Measurements from ENCODE around the gene CYP27A1.

The CYP27A1 gene

DNA sequence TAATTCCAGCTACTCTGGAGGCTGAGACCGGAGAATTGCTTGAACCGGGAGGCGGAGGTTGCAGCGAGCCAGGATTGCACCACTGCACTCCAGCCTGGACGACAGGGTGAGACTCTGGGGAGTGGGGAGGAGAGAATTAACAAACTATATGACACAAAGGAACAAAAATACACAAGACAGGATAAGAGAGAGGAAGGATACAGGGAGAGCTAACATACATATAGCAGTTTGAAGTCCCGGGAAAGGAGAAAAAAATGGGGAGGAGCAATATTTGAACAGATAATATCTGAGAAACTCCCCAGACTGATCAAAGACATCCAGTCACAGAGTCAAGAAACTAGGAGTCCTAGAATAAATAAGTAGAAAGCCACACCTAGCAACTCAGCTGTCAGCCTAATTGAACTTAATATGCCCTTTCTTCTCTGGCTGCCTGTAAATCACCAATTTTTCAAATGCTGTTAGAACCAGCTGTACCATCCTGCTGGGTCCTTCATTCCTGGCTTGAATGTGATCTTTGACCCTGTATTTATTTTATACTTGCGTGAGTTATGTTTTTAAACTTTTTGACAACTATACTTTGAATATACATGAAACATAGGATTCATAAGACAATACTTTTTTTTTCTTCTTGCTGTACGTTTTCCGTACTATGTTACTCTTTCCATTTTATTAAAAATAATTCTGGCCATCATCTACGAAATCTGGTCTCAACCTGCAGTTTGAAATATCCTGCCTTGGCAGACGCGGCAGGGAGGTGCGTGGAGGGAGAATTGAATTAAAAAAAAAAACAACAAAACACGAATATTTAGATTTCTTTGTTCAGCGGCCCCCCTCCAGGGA lies 876 bp upstream of the CYP27A1 start:
- Histone ChIP-seq H3K9me2 (ENCODE audit: low read depth, low read length) (no peaks in the 10 kb centered on the region), H3K27me3 (ENCODE audit: insufficient read depth, low read length) (no peaks in the 10 kb centered on the region; the same call in 1 of the 2 replicates), H4K20me1 (ENCODE audit: insufficient read depth, low read length) (no peaks in the 10 kb centered on the region), H2AFZ (ENCODE audit: low read length) (no peak overlapping the region), H3K4me2 (ENCODE audit: low read length) (no peak overlapping the region), H3K9ac (ENCODE audit: low read length) (no peak overlapping the region), H3K27ac (ENCODE audit: low read depth, low read length, poor library complexity, severe bottlenecking) (no peak overlapping the region), H3K4me1 (ENCODE audit: insufficient read depth, low read length, severe bottlenecking) (no peaks in the 10 kb centered on the region), H3K36me3 (ENCODE audit: insufficient read depth, low read length) (no peaks in the 10 kb centered on the region), H3K4me3 (ENCODE audit: low read depth, low read length, poor library complexity, severe bottlenecking) (no peak overlapping the region), H3K9me3 (ENCODE audit: low read length) (no peaks in the 10 kb centered on the region), H3K79me2 (ENCODE audit: insufficient read depth, low read length) (no peaks in the 10 kb centered on the region), H3F3A (ENCODE audit: insufficient read depth, low read length) (no peaks in the 10 kb centered on the region)
- TF ChIP-seq EZH2 (IDR thresholded peaks at IDR 0.05; ENCODE audit: borderline replicate concordance, low read length): no peak
- TF ChIP-seq, protein P1, sequence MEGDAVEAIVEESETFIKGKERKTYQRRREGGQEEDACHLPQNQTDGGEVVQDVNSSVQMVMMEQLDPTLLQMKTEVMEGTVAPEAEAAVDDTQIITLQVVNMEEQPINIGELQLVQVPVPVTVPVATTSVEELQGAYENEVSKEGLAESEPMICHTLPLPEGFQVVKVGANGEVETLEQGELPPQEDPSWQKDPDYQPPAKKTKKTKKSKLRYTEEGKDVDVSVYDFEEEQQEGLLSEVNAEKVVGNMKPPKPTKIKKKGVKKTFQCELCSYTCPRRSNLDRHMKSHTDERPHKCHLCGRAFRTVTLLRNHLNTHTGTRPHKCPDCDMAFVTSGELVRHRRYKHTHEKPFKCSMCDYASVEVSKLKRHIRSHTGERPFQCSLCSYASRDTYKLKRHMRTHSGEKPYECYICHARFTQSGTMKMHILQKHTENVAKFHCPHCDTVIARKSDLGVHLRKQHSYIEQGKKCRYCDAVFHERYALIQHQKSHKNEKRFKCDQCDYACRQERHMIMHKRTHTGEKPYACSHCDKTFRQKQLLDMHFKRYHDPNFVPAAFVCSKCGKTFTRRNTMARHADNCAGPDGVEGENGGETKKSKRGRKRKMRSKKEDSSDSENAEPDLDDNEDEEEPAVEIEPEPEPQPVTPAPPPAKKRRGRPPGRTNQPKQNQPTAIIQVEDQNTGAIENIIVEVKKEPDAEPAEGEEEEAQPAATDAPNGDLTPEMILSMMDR (IDR thresholded peaks at IDR 0.05; ENCODE audit: low read length): no peak

DNA sequence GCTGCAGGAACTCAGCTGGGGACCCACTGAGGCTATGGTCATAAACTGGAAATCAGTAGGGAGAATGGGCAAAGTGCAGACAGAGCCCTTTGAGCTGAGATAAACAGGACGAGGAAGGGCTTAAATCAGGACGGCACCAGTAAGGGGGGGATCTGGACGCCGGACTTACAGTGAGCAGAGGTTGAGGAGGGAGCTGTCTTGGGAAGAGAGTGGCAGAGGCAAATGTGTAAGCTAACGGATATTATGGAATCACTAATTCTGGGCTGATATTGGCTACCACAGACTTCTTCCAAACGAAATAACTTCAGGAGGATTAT lies 539 bp downstream of the CYP27A1 start:
- no peaks in the 10 kb centered on the region for H3K9me2 ChIP-seq (ENCODE audit: low read depth, low read length)
- no peak overlapping the region for H3K9ac ChIP-seq (ENCODE audit: low read length)
- no peaks in the 10 kb centered on the region for H3F3A ChIP-seq (ENCODE audit: insufficient read depth, low read length)
- no peaks in the 10 kb centered on the region for H4K20me1 ChIP-seq (ENCODE audit: insufficient read depth, low read length)
- no peak overlapping the region for H3K4me3 ChIP-seq (ENCODE audit: low read depth, low read length, poor library complexity, severe bottlenecking)
- H3K4me1 ChIP-seq (ENCODE audit: insufficient read depth, low read length, severe bottlenecking): no peaks in the 10 kb centered on the region
- no peak overlapping the region for H3K4me2 ChIP-seq (ENCODE audit: low read length)
- no peak for TF ChIP-seq EZH2 (IDR thresholded peaks at IDR 0.05; ENCODE audit: borderline replicate concordance, low read length)
- TF ChIP-seq, protein P1 (IDR thresholded peaks at IDR 0.05; ENCODE audit: low read length): no peak
- H3K79me2 ChIP-seq (ENCODE audit: insufficient read depth, low read length): no peaks in the 10 kb centered on the region
- no peak overlapping the region for H2AFZ ChIP-seq (ENCODE audit: low read length)
- H3K9me3 ChIP-seq (ENCODE audit: low read length): no peaks in the 10 kb centered on the region
- no peak overlapping the region for H3K27ac ChIP-seq (ENCODE audit: low read depth, low read length, poor library complexity, severe bottlenecking)
- no peaks in the 10 kb centered on the region for H3K36me3 ChIP-seq (ENCODE audit: insufficient read depth, low read length)
- no peaks in the 10 kb centered on the region; the same call in 1 of the 2 replicates for H3K27me3 ChIP-seq (ENCODE audit: insufficient read depth, low read length)

GRCh38 chr2:218783688-218784087 lies 1.7 kb downstream of the CYP27A1 start:
- Histone ChIP-seq H3K4me3 (ENCODE audit: low read depth, low read length, poor library complexity, severe bottlenecking) (no peak overlapping the region), H2AFZ (ENCODE audit: low read length) (no peak overlapping the region), H4K20me1 (ENCODE audit: insufficient read depth, low read length) (no peaks in the 10 kb centered on the region), H3K27me3 (ENCODE audit: insufficient read depth, low read length) (no peaks in the 10 kb centered on the region; the same call in 1 of the 2 replicates), H3K4me1 (ENCODE audit: insufficient read depth, low read length, severe bottlenecking) (no peaks in the 10 kb centered on the region), H3F3A (ENCODE audit: insufficient read depth, low read length) (no peaks in the 10 kb centered on the region), H3K9ac (ENCODE audit: low read length) (no peak overlapping the region), H3K4me2 (ENCODE audit: low read length) (no peak overlapping the region), H3K9me2 (ENCODE audit: low read depth, low read length) (no peaks in the 10 kb centered on the region), H3K9me3 (ENCODE audit: low read length) (no peaks in the 10 kb centered on the region), H3K79me2 (ENCODE audit: insufficient read depth, low read length) (no peaks in the 10 kb centered on the region), H3K36me3 (ENCODE audit: insufficient read depth, low read length) (no peaks in the 10 kb centered on the region), H3K27ac (ENCODE audit: low read depth, low read length, poor library complexity, severe bottlenecking) (no peak overlapping the region)
- TF ChIP-seq, protein P1 (IDR thresholded peaks at IDR 0.05; ENCODE audit: low read length): no peak
- no peak for TF ChIP-seq EZH2 (IDR thresholded peaks at IDR 0.05; ENCODE audit: borderline replicate concordance, low read length)
